ENCODE results near the gene IVD. TPM values are rescaled to one million over a fixed set of nuclear protein-coding genes. Genes with fewer than 3 reads are reported as not detected.

Gene IVD
- total RNA-seq, result 75.2 and 96.1 TPM in 2 replicates
- polyA plus RNA-seq, result 114 and 130 TPM in 2 replicates

GRCh38 chr15:40405501-40406381 lies at the start of gene IVD:
Gene IVD, plus strand, starts transcription at chr15:40405795. Its CDS starts 33 bp downstream, at chr15:40405828.
- Histone ChIP-seq H3K36me3 (peaks cover 14% of the 10 kb centered on the region), H3K27ac (peak within 1 kb of the TSS; percentile 40), H3K9me3 (ENCODE audit: low read depth) (no peaks in the 10 kb centered on the region), H3K4me1 (ENCODE audit: low read depth) (peaks cover 14% of the 10 kb centered on the region), H3K4me3 (peak within 1 kb of the TSS; percentile 60), H3K27me3 (no peaks in the 10 kb centered on the region)
- TF ChIP-seq CTCF (IDR thresholded peaks at IDR 0.05; ENCODE audit: low read depth, low read length), result no peak
- DNase-seq (ENCODE audit: low read depth in 1 of 2, low spot score in 1 of 2), result peak; percentile 98

GRCh38 chr15:40355976-40356585 lies 49.5 kb upstream of the IVD start:
- TF ChIP-seq CTCF (IDR thresholded peaks at IDR 0.05; ENCODE audit: low read depth, low read length), result no peak
- Histone ChIP-seq H3K36me3 (no peaks in the 10 kb centered on the region), H3K4me3 (no peak overlapping the region), H3K9me3 (ENCODE audit: low read depth) (no peaks in the 10 kb centered on the region), H3K27me3 (peaks cover 2% of the 10 kb centered on the region), H3K27ac (no peak overlapping the region), H3K4me1 (ENCODE audit: low read depth) (peaks cover 4% of the 10 kb centered on the region)
- DNase-seq (ENCODE audit: low read depth in 1 of 2, low spot score in 1 of 2), result peak in 1 of 2 donors; percentile 40

- H3K36me3 ChIP-seq, result no peaks in the 10 kb centered on the region
- H3K4me1 ChIP-seq (ENCODE audit: low read depth), result peaks cover 4% of the 10 kb centered on the region
- no peak overlapping the region for H3K27ac ChIP-seq
- no peak for TF ChIP-seq CTCF (IDR thresholded peaks at IDR 0.05; ENCODE audit: low read depth, low read length)
- DNase-seq (ENCODE audit: low read depth in 1 of 2, low spot score in 1 of 2), result no peak
- no peaks in the 10 kb centered on the region for H3K9me3 ChIP-seq (ENCODE audit: low read depth)
- no peak overlapping the region for H3K4me3 ChIP-seq
- peaks cover 9% of the 10 kb centered on the region for H3K27me3 ChIP-seq
Observed at GRCh38 chr15:40357246-40357645, 48.3 kb upstream of the IVD start.

GRCh38 chr15:40357723-40358470 lies 47.7 kb upstream of the IVD start, which contains the start of gene DISP2:
Gene DISP2, plus strand, starts transcription at chr15:40358219. Its CDS starts 103 bp downstream, at chr15:40358322.
- H3K27ac ChIP-seq, result no peak within 1 kb of the TSS
- no peaks in the 10 kb centered on the region for H3K9me3 ChIP-seq (ENCODE audit: low read depth)
- no peaks in the 10 kb centered on the region for H3K36me3 ChIP-seq
- H3K4me1 ChIP-seq (ENCODE audit: low read depth), result peaks cover 4% of the 10 kb centered on the region
- H3K27me3 ChIP-seq, result peaks cover 11% of the 10 kb centered on the region
- DNase-seq (ENCODE audit: low read depth in 1 of 2, low spot score in 1 of 2), result peak; percentile 86 to 95
- H3K4me3 ChIP-seq, result peak within 1 kb of the TSS; percentile 36
- no peak for TF ChIP-seq CTCF (IDR thresholded peaks at IDR 0.05; ENCODE audit: low read depth, low read length)

All from cardiac muscle cell (in vitro differentiated cells and primary cell).